ENCODE measurements around the gene OTOP2. TPM values are rescaled to one million over a fixed set of nuclear protein-coding genes. Genes with fewer than 3 reads are reported as not detected.

OTOP2 gene
- total and polyA plus RNA-seq, 8 donors = 0.15 to 3.2 TPM; not detected in 6

DNA sequence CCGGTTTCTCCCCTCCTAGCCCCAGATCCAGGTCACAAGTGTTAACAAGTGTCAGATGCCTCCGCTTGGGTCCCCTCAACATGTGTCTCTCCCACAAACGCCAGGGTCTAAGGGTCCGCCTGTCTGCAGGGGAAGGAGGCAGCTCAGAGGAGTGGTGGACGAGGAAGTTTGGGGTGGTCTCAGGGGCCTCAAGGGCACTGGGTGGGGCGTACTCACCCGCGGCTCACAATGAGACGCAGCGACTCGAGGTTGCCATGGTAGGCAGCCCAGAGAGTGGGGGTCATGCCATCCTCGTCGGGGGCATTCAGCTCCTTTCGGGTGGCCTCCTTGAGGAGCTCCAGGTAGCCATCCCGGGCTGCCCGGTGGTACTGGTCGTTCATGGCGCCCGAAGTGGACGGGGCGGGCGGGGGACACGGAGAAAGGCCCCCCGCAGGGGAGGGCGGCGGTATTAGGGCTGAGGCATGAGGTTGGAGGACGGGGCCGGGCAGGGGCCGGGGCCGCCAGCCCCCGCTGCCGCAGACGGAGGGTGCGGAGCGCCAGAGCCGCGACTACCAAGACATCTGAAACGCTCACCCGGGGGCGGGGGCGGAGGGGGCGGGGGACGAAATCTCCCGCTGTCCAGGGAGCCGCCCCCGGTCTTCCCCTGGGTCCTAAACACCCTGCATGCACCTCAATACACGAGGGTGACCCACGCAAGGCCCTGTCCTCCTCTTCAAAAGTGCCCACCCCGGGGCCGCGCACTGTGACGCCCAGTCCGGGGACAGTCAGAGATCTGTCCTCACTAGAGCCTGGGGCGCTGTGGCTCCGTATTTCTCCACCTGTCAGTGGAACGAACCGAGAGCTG is 1.2 kb upstream of the OTOP2 start, which contains the start of gene USH1G:
Gene USH1G, minus strand, starts transcription at position 562 of the 844 bp plus-strand sequence. Its CDS starts 182 bp downstream, at position 380.
- TF ChIP-seq POLR2A (IDR thresholded peaks at IDR 0.05) = no peak
- no peak for TF ChIP-seq EP300 (IDR thresholded peaks at IDR 0.05)
- no peak for TF ChIP-seq POLR2AphosphoS5 (IDR thresholded peaks at IDR 0.05)
- TF ChIP-seq, protein P1, sequence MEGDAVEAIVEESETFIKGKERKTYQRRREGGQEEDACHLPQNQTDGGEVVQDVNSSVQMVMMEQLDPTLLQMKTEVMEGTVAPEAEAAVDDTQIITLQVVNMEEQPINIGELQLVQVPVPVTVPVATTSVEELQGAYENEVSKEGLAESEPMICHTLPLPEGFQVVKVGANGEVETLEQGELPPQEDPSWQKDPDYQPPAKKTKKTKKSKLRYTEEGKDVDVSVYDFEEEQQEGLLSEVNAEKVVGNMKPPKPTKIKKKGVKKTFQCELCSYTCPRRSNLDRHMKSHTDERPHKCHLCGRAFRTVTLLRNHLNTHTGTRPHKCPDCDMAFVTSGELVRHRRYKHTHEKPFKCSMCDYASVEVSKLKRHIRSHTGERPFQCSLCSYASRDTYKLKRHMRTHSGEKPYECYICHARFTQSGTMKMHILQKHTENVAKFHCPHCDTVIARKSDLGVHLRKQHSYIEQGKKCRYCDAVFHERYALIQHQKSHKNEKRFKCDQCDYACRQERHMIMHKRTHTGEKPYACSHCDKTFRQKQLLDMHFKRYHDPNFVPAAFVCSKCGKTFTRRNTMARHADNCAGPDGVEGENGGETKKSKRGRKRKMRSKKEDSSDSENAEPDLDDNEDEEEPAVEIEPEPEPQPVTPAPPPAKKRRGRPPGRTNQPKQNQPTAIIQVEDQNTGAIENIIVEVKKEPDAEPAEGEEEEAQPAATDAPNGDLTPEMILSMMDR (IDR thresholded peaks at IDR 0.05) = no peak

GRCh38 chr17:74923538-74924249 is 379 bp upstream of the OTOP2 start:
- TF ChIP-seq POLR2AphosphoS5 (IDR thresholded peaks at IDR 0.05) = peak in 1 of 3 donors; percentile 40
- TF ChIP-seq, protein P1 (IDR thresholded peaks at IDR 0.05) = peak in 5 of 7 experiments; percentile 33 to 89 (median 60)
- no peak for TF ChIP-seq POLR2A (IDR thresholded peaks at IDR 0.05)
- WGBS, 5 donors = 2 to 6% (median 4%) methylated on average over 13 to 59 of the region's 59 CpGs
- H3K27ac ChIP-seq = no peak overlapping the region
- peaks cover 22 to 99% (median 80%) of the 10 kb centered on the region in 3 donors for H3K27me3 ChIP-seq
- peak overlapping the region; percentile 28 to 52 (median 34) for H3K4me3 ChIP-seq
- peaks cover 22 to 27% (median 25%) of the 10 kb centered on the region in 4 donors for H3K4me1 ChIP-seq
- intact Hi-C loops (cut with DNase I; ENCODE audit: low total_unique reads) = no loop called here
- peak; percentile 81 to 87 for DNase-seq
- H3K9me3 ChIP-seq = no peaks in the 10 kb centered on the region
- H3K36me3 ChIP-seq = no peaks in the 10 kb centered on the region

More for the DNA sequence above, 1.2 kb upstream of the OTOP2 start, which contains the start of gene USH1G:
- H3K27me3 ChIP-seq = peaks cover 22 to 97% (median 77%) of the 10 kb centered on the region in 3 donors
- peaks cover 22 to 27% (median 25%) of the 10 kb centered on the region in 4 donors for H3K4me1 ChIP-seq
- 5 to 15% (median 7%) methylated on average over 20 to 57 of the region's 57 CpGs for WGBS, 5 donors
- DNase-seq = peak in 1 of 2 donors; percentile 51
- H3K4me3 ChIP-seq = peak within 1 kb of the TSS; percentile 28 to 52 (median 34)
- no peaks in the 10 kb centered on the region for H3K9me3 ChIP-seq
- H3K36me3 ChIP-seq = no peaks in the 10 kb centered on the region
- intact Hi-C loops (cut with DNase I; ENCODE audit: low total_unique reads) = no loop called here
- no peak within 1 kb of the TSS for H3K27ac ChIP-seq

GRCh38 chr17:74925242-74925641 is 1.2 kb downstream of the OTOP2 start:
- Histone ChIP-seq H3K9me3 (no peaks in the 10 kb centered on the region), H3K27ac (no peak overlapping the region), H3K27me3 (peaks cover 22 to 94% (median 70%) of the 10 kb centered on the region in 3 donors), H3K4me3 (no peak overlapping the region), H3K4me1 (peaks cover 22 to 27% (median 25%) of the 10 kb centered on the region in 4 donors), H3K36me3 (no peaks in the 10 kb centered on the region)
- TF ChIP-seq POLR2AphosphoS5 (IDR thresholded peaks at IDR 0.05) = no peak
- no peak for TF ChIP-seq POLR2A (IDR thresholded peaks at IDR 0.05)
- TF ChIP-seq EP300 (IDR thresholded peaks at IDR 0.05) = no peak
- TF ChIP-seq, protein P1 (IDR thresholded peaks at IDR 0.05) = no peak
- no peak for DNase-seq
- WGBS, 5 donors = 65 to 77% (median 73%) methylated on average over 3 of the region's 3 CpGs
- intact Hi-C loops (cut with DNase I; ENCODE audit: low total_unique reads) = no loop called here

GRCh38 chr17:74928786-74929185 is 4.7 kb downstream of the OTOP2 start:
- Histone ChIP-seq H3K27ac (no peak overlapping the region), H3K27me3 (peaks cover 9 to 94% (median 61%) of the 10 kb centered on the region in 3 donors), H3K4me1 (peaks cover 10 to 12% (median 11%) of the 10 kb centered on the region in 4 donors), H3K4me3 (no peak overlapping the region), H3K9me3 (no peaks in the 10 kb centered on the region), H3K36me3 (no peaks in the 10 kb centered on the region)
- no peak for TF ChIP-seq POLR2A (IDR thresholded peaks at IDR 0.05)
- TF ChIP-seq POLR2AphosphoS5 (IDR thresholded peaks at IDR 0.05) = no peak
- TF ChIP-seq EP300 (IDR thresholded peaks at IDR 0.05) = no peak
- TF ChIP-seq, protein P1 (IDR thresholded peaks at IDR 0.05) = no peak
- DNase-seq = no peak
- intact Hi-C loops (cut with DNase I; ENCODE audit: low total_unique reads) = no loop called here
- WGBS, 5 donors = 62 to 71% (median 65%) methylated on average over 3 to 6 of the region's 6 CpGs
